ENCODE results near the gene SNED1. TPM values are rescaled to one million over a fixed set of nuclear protein-coding genes. Genes with fewer than 3 reads are reported as not detected.

The SNED1 gene
- total RNA-seq, 1 donor from 2014 or later: 17.9 TPM

DNA sequence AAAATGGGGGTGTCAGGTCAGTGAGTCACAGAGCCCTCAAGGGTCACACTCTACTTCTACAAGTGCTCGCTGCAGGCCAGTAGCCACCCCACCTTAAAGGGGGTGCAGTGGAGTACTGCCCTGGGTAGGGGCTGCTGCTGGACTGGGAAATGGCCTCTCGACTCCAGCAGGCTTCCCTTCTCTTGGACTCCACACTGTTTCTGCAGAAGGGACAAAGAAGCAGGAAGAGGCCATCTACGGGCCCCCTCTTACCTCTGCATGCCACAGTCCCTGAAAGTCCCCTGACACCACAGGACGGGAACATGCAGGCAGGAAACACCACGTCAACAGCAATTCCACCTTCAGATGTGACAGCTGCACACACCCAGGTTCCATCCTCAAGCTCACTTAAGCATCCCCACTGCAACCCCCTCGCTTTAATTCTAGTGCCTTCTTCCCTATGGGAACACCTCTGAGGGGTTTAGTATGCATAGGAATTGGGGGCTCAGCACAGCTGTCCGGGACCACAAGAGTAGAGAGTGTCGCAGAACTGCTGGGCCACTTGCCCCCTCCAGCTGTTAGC is 22.3 kb downstream of the SNED1 start:
- no peak for DNase-seq (ENCODE audit: low read depth in 2 of 2)

DNA sequence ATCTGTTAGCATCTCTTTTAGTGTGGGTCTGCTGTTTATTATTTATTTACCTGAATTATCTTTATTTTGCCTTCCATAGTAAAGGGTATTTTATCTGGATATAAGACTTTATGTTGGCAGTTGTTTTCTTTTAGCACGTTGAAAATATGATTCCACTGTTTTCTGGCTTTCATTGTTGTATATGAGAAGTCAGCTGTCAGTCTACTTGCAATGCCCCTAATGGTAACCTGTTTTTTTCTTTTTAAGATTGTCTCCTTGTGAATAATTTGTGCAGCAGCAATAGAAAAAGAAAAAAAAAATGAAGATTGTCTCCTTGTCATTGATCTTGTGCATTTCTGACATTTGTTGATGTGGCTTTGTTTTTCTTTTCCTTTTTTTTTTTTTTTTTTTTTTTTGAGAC is 27.2 kb downstream of the SNED1 start:
- no peak for DNase-seq (ENCODE audit: low read depth in 2 of 2)

DNA sequence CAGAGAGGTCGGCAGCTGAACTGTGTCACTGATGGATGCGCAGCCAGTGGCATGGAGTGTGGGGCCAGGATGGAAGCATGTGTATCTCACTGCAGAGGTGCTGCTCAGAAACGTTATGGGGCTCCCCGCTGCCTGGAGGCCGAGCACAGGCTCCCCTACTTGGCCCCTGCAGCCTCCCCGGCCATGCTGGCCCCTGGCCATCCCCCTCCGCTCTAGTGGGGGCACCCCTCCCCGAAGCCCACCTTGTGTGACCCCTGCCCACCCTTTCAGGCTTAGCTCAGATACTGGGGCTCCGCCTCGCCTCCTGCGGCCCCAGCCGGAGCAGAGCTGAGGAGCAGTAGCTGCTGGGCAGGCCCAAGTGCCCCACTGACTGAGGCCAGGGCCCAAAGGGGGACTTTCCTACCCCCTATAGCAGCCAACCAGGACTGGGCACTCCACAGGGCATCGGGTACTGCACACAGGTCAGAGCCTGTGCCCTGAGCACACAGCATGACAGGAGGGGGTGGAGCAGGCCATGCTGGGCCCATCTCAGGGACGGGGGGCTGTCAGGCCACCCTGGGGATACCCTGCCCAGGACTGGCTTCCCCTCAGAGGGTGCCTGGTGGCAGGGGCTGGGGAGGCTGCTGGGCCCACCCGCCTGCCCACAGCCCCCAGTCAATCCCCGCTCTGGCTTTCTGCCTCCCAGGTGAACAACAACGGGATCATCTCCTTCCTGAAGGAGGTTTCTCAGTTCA is 31.3 kb downstream of the SNED1 start:
- no peak for DNase-seq (ENCODE audit: low read depth in 2 of 2)

DNA sequence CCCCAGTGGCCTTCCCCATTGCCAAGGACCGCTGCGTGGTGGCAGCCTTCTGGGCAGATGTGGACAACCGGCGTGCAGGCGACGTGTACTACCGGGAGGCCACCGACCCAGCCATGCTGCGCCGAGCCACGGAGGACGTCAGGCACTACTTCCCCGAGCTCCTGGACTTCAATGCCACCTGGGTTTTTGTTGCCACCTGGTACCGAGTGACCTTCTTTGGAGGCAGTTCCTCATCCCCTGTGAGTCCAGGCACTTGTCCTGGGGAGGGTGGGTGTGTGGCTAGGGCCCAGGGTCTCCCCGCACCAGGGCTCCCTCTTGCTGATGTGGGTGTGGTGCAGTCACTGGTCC is 31.9 kb downstream of the SNED1 start:
- DNase-seq (ENCODE audit: low read depth in 2 of 2): no peak

DNA sequence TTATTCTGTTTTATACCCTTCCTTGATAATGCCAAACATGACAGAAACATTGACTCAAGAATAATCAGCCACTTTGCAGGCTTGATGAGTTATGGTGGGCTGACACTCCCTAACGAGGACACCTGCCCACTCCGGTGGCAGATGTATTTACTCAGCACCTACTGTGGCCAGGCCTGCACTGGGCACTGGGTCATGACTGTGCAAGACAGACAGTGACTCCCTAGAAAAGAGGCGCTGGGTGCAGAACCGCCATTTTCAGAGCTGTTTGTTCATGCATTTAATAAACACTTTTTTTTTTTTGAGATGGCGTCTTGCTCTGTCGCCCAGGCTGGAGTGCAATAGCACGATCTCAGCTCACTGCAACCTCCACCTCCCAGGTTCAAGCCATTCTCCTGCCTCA is 32.5 kb downstream of the SNED1 start:
- no peak for DNase-seq (ENCODE audit: low read depth in 2 of 2)

DNA sequence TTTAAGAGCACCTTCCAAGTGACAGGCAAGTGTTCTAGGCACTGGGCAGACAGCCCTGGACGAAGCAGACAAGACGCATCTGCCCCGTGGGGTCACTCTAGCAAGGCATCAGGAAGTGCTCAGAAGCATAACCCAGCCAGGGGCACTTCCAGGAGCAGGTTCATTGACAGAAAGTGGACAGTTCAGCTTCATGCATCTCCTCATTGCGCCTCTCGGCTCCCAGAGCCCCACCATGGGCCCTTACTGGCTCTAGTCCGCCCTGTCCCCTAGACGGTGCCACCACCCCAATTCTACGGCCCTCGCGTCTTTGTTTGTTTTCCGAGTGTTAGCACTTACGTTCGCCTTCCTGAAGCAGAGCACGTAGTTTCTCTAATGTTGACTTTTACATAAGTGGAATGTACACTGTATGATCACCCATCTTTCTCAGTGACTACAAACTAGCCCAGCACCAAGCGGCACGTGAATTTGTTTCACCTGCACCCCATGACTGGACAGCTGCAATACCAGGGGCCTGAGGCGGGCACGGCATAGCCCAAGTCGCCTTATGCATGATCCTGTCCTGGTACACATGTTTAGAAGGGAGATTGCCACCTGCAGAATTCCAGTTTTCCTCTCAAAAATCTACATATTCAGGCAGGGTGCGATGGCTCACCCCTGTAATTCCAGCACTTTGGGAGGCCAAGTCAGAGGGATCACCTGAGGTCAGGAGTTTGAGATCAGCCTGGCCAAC is 33.2 kb downstream of the SNED1 start:
- DNase-seq (ENCODE audit: low read depth in 2 of 2): no peak

DNA sequence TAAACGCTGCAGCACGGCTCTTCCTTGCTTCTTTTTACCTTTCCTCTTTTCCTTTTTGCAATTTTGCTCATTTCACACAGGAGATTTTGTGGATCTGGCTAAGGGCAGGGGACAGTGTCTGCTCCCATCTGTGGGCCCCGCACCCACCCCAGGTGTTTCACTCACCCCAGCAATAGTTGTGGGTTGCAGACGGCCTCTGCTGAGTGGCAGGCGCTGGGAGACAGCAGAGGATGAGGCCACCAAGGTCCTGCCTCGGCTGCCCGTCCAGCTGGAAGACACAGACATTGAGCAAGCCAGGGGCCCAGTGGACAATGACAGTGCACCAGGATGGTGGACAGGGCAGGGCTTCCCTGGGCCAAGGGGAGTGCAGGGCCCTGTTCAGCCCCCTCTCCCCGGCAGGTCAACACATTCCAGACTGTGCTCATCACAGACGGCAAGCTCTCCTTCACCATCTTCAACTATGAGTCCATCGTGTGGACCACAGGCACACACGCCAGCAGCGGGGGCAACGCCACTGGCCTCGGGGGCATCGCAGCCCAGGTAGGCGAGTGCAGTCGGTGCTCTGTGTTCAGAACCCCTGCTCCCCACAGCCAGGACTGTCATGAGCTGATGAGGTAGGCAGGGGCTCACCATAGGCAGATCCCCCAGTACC is 35.0 kb downstream of the SNED1 start:
- DNase-seq (ENCODE audit: low read depth in 2 of 2): no peak

DNA sequence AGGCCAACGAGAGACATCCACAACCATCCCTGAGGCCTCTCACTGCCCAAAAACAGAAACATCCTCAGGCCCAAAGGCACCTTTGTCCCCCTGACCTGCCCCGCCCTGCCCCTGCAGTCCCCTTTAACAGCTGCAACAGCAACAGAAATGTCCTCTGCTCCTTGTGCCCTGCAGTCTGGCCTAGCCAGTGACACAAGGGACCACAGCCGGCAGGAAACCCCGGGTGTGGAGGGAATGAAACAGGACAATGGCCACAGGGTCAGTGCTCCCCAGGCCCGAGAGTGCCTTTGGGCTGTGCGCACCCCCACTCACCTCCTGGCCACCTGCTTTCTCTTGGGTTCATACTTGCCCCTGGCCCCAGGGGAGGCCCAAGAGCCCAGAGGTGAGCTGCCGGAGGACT is 35.6 kb downstream of the SNED1 start:
- no peak for DNase-seq (ENCODE audit: low read depth in 2 of 2)

DNA sequence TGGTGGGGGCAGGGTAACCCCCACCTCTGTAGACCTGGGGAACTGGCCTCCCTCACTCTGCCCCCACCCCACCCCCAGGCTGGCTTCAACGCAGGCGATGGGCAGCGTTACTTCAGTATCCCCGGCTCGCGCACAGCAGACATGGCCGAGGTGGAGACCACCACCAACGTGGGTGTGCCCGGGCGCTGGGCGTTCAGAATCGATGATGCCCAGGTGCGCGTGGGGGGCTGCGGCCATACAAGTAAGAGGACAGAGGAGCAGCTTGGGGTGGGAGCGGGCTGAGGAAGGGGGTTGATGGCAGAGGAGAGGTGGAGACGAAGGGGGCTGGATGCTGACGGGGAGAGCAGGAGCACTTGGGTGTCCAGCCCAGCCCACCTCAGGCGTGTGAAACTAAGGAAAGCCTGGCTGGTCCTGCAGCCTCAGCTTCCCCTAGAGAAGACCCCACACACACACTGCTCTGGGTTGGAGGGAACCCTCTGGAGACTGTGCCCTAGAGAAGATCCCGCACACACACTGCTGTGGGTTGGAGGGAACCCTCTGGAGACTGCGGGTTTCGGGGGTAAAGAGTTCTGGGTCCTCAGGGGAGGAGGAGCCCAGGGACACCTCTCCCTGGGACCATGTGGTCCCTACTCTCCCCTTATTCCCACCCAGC is 36.2 kb downstream of the SNED1 start:
- no peak for DNase-seq (ENCODE audit: low read depth in 2 of 2)

DNA sequence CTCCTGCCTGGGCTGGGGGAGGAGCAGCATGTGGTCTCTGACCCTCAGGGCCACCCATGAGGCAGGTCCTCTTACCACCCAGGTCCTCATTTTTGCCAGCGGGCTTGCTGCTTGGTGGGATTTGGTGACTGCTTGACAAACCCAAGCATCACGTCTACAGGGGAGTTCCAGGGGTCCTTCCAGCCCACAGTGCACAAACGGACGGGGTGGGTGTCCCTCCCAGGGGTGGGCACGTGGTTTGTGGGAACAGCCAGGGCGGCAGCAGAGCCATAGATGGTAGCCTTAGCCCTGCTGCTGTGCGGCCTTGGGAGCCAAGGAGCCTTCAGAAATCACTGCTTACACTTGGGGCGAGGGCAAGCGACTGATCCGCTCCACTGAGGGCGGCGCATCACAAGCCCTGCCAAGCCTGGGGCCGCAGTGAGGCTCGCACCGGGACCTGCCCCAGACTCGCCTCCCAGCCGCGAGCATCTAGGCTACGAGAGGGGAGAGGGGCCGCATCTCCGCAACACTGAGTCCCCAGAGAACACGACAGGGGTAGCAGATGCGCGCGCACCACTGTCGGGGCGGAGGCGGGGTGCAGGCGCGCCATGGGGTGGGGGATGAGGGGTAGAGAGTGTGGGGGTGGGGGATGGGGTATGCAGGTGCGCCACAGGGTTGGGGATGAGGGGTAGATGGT is 36.9 kb downstream of the SNED1 start:
- no peak for DNase-seq (ENCODE audit: low read depth in 2 of 2)

DNA sequence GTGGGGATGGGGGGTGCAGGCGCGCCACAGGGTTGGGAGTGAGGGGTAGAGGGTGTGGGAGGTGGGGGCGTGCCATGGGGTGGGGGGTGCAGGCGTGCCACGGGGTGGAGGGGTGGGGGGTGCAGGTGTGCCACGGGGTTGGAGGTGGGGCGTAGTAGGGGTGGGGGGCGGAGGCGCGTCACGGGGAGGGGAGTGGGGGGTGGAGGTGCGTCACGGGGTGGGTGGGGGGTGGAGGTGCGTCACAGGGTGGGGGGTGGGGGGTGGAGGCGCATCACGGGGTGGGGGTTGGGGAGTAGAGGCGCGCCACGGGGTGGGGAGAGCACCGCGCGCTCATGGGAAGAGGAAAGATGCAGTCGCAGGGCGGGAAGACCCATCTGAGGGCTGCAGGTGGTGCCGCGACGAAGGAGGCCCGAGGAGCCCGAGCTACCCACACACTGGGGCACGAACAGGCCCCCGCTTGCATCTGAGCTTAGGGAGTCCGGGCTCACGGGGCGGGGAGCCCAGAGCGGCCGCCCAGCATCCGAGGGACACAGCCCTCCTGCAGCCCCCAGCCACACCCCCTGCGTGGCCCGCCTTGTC is 37.5 kb downstream of the SNED1 start:
- no peak for DNase-seq (ENCODE audit: low read depth in 2 of 2)

DNA sequence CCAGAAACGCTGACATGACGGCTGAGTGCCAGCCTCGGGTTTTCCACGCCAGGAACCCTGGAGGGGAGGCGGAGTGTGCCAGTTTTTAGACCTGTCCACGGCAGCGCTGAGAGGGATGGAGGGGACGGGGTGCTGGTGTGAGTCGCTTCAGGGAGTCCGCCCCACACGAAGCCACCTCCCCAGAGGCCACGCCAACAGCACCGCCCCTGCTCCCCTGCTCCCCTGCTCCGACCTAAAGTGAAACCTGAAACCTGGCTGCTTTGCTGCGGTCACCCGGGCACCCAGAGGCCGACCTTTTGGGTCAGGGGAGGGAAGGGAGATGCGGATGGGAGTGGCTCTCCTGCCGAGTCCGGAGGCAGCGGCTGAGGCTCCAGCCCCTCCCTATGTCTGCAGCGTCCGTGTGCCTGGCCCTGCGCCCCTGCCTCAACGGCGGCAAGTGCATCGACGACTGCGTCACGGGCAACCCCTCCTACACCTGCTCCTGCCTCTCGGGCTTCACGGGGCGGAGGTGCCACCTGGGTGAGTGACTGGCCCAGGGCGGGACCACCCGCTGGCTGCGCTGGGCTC is 38.1 kb downstream of the SNED1 start:
- no peak for DNase-seq (ENCODE audit: low read depth in 2 of 2)

DNA sequence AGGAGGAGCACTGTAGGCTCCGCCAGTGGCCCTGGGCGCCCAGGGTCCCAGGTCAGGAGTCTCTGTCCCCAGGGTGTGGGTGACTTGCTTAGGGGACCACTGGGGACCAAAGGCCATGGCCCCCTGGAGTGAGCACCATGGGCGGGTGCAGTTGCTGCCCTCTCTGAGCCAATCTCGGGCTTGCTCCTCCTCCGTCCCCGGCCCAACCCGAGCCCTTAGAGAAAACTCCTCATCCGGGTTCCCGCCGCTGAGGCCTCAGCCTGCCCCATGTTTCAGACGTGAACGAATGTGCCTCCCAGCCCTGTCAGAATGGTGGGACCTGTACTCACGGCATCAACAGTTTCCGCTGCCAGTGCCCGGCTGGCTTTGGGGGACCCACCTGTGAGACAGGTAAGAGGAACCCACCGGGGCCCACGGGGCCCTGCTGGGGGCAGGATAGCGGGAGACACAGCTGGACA is 38.6 kb downstream of the SNED1 start:
- DNase-seq (ENCODE audit: low read depth in 2 of 2): no peak

DNA sequence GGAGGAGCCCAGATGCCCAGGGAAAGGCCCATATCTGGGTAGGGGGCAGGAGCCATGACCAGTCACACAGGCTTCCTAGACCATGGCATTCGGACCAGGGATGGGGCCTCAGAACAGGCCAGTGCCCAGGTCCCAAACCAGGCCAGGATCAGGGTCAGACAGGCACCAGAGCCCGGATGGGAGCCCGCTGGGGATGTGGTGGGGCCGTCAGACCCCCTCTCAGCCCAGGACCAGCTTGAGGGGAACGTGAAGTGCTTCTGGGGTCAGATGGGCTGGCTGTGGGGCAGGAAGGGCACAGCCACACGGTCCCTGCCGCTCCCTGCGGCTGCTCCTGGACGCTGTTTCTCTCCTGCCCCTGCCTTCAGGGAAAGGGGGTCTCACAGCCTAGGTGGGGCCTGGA is 39.1 kb downstream of the SNED1 start:
- DNase-seq (ENCODE audit: low read depth in 2 of 2): no peak

DNA sequence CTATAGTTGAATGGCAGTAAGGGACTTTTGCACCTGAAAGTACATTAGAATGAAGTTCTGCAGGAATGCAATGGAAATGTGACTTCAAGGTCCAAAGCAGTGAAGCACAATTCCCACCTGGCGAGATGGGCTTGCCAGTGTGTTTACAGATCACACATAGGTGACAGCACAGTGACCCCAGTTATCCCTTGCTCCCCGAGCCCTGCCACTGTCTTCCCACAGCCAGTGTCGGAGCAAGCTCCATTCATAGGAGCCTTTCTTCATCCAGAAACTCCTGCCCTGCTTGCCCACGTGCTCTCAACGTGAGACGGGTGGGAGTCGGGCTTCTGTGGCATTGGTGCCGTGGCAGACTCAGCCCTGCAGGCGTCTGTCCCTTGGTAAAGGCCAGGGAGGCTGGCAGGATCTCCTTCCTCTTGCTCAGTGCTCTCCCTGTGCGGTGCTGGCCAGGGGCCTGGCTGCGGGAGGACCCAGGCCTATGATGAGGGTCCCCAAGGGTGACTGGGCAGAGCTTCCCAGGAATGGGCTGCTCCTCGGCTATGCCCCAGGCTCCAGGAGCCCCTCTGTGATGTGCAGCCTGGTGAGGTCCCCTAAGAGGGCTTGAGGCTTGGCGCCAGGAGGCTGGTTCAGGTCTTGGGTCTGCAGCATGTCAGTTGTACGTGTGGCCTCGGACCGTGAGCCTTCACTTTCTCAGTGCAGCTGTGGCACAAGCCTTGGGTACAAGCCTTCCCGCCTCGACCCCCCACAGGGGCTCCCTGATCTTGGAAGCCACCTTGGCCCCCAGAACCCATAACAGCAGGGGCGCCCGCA is 40.2 kb downstream of the SNED1 start:
- DNase-seq (ENCODE audit: low read depth in 2 of 2): no peak

DNA sequence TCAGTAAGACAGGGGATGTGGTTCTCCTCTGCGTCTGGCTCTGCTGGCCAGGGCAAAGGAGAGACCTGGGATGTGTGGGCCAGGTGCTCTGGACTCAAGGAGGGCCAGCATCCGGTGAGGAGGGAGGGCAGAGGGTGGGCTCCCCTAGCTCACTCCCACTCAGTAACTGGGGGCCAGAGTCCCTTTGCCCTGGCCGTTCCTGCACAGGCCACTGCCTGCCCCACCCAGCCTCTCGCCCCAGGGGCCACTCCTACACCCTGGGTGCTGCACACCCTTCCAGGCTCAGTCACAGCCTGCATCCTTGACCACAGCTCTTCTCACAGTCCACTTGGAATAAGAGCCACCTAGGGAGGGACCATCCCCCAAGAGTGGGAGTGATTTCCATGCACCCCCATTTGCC is 41.0 kb downstream of the SNED1 start:
- no peak for DNase-seq (ENCODE audit: low read depth in 2 of 2)

DNA sequence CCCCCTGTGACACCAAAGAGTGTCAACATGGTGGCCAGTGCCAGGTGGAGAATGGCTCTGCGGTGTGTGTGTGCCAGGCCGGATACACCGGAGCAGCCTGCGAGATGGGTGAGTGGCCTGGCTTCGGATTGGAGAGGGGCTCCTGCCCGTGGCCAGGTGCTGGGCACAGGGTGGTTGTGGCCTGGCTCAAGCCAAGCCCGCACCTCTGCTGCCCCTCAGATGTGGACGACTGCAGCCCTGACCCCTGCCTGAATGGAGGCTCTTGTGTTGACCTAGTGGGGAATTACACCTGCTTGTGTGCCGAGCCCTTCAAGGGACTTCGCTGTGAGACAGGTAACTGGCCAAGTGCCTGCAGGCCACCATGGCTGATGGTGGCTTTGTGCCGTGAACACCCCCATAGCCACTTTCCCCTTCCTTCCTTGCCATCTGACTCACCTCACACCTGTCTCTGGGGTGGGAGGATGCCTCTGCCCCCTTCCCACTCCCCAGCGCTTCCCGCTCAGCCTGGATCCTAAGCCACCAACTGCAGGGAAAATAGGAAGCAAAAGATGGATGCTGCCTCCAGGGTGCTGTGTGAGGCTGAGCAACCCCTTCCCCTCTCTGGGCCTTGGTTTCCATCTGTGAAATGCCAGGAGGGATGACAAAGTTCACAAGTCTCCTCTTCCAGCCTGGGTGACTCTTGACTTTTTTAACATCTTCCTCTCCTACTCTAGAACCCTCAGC is 41.8 kb downstream of the SNED1 start:
- no peak for DNase-seq (ENCODE audit: low read depth in 2 of 2)

DNA sequence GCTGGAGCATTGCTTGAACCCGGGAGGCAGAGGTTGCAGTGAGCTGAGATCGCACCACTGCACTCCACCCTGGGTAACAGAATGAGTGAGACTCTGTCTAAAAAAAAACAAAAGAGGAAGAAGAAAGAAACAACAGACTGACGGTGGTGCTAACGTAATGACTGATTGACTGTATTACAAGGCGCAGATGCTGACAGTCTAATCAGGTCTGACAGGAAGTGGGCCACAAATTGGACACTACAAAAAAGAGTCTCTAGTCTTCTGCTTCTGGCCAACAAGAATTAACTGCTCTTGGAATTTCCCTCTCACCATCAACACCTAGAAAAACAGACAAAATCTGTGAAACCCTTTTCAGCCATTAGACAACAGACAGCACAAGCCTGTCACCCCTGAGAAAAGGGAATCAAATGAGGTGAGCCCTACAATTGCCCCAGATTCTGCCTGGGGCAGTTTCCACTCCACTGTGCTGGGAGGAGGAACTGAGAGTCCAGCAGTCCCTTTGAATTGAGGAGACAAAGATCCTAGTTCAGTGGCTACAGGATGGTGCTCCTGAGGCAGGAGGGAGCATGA is 43.3 kb downstream of the SNED1 start:
- DNase-seq (ENCODE audit: low read depth in 2 of 2): no peak

DNA sequence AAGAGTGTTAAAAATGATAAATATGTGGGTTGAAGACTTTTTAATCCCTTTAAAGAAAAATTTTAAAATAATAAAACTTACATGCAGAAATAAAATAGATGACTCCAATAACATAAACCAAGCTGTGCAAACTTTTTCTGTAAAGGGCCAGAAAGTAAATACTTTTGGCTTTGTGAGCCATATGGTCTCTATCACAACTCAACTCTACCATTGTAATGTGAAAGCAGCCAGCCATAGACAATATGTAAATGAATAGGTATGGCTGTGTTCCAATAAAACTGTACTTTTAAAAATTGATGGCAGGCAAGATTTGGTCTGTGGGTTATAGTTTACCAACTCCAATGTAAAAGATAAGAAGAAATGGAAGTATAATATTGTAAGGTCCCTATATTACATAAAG is 45.2 kb downstream of the SNED1 start:
- no peak for DNase-seq (ENCODE audit: low read depth in 2 of 2)

All from lung microvascular endothelial cell (primary cell).